ENCODE measurements around the gene NDUFC2.
"Not testable (repeated sequence)": the region's sequence is repeated elsewhere in the genome, so short reads cannot be mapped to it uniquely, and the experiment has no call there.

NDUFC2 gene

GRCh38 chr11:78080084-78080817 lies 589 bp upstream of the NDUFC2 start:
- DNase-seq = no peak

GRCh38 chr11:78078218-78079167 lies 1.2 kb downstream of the NDUFC2 start:
- DNase-seq = peak in 1 of 5 experiments; percentile 35

- DNase-seq = not testable (repeated sequence)
These were observed 2.1 kb downstream of the NDUFC2 start for GRCh38 chr11:78077592-78077991.

GRCh38 chr11:78076733-78077403 lies 2.8 kb downstream of the NDUFC2 start:
- peak in 1 of 5 experiments; percentile 16 for DNase-seq

GRCh38 chr11:78074756-78075155 lies 4.9 kb downstream of the NDUFC2 start:
- DNase-seq = no peak

GRCh38 chr11:78072455-78072854 lies 7.2 kb downstream of the NDUFC2 start:
- no peak for DNase-seq

- DNase-seq = no peak
These were observed 7.9 kb downstream of the NDUFC2 start for GRCh38 chr11:78071717-78072116.

GRCh38 chr11:78070621-78071020 lies 9.0 kb downstream of the NDUFC2 start:
- no peak for DNase-seq

- no peak for DNase-seq
These were observed 10.2 kb downstream of the NDUFC2 start for GRCh38 chr11:78069465-78069864.

GRCh38 chr11:78067704-78068103 lies 12.0 kb downstream of the NDUFC2 start:
- DNase-seq = no peak

- no peak for DNase-seq
These were observed 13.2 kb downstream of the NDUFC2 start for GRCh38 chr11:78066471-78066870.

- no peak for DNase-seq
These were observed 14.5 kb downstream of the NDUFC2 start for GRCh38 chr11:78065203-78065602.

GRCh38 chr11:78063440-78064181 lies 16.1 kb downstream of the NDUFC2 start, which contains the start of gene THRSP:
TSS of gene THRSP (plus strand) at chr11:78063861. CDS start at chr11:78063882, 21 bp downstream.
- DNase-seq = no peak

- DNase-seq = no peak
These were observed 17.0 kb downstream of the NDUFC2 start for GRCh38 chr11:78062671-78063070.

GRCh38 chr11:78061921-78062311 lies 17.7 kb downstream of the NDUFC2 start:
- DNase-seq = no peak

GRCh38 chr11:78061088-78061920 lies 18.4 kb downstream of the NDUFC2 start:
- DNase-seq = no peak

GRCh38 chr11:78060533-78060932 lies 19.1 kb downstream of the NDUFC2 start:
- DNase-seq = no peak

GRCh38 chr11:78059749-78060328 lies 19.8 kb downstream of the NDUFC2 start:
- DNase-seq = not testable (repeated sequence)

- DNase-seq = no peak
These were observed 22.1 kb downstream of the NDUFC2 start for GRCh38 chr11:78057462-78058055.

- DNase-seq = no peak
These were observed 23.6 kb downstream of the NDUFC2 start for GRCh38 chr11:78056093-78056492.

- no peak for DNase-seq
These were observed 24.7 kb downstream of the NDUFC2 start for GRCh38 chr11:78054971-78055370.
